Vagina (tissue), 2 donors: ENCODE data around the gene IL13RA1. TPM values are rescaled to one million over a fixed set of nuclear protein-coding genes. Genes with fewer than 3 reads are reported as not detected.

Source experiments
- DNase-seq, 2 donors: peaks; one replicate each; pipeline ENCODE4 v3.0.0-alpha.2; 2017; ENCODE audit errors: extremely low spot score in 2 of 2
- H3K27ac ChIP-seq: fragments of 200-600 bp; sonication (generic); one replicate; pipeline ENCODE4 v1.5.1; 2019
- H3K27me3 ChIP-seq: fragments of 200-600 bp; sonication (generic); one replicate; pipeline ENCODE4 v1.5.1; 2019
- H3K36me3 ChIP-seq, 2 donors: fragments of 200-600 bp; sonication (generic); one replicate each; pipeline ENCODE4 v1.5.1; 2017 to 2019
- H3K4me1 ChIP-seq: fragments of 200-600 bp; sonication (generic); one replicate; pipeline ENCODE4 v1.5.1; 2019
- H3K4me3 ChIP-seq, 2 donors: fragments of 200-600 bp; sonication (generic); 1 replicate in 1 of 2; 2 replicates in 1 of 2; pipeline ENCODE4 v1.5.1; 2016 to 2019
- H3K9me3 ChIP-seq: fragments of 200-600 bp; sonication (generic); one replicate; pipeline ENCODE4 v1.5.1; 2019
- CTCF ChIP-seq, 3 experiments: fragments of 450-650 bp in 2 of 3; fragments of 200-600 bp in 1 of 3; sonication (generic) in 1 of 3; IDR thresholded peaks; one replicate each; pipeline ENCODE4 v1.5.1; 2017 to 2019; ENCODE audit warnings: antibody characterized with exemption in 3 of 3, mild to moderate bottlenecking in 2 of 3, moderate library complexity in 2 of 3
- POLR2A ChIP-seq, 2 donors: fragments of 450-650 bp; IDR thresholded peaks; one replicate each; pipeline ENCODE4 v1.6.1; 2017; ENCODE audit warnings: antibody characterized with exemption in 2 of 2, mild to moderate bottlenecking in 2 of 2, moderate library complexity in 2 of 2
- POLR2AphosphoS5 ChIP-seq, 2 donors: sonication (generic); formaldehyde crosslinking; IDR thresholded peaks; one replicate each; pipeline ENCODE4 v1.9.0; 2017; ENCODE audit warnings: antibody characterized with exemption in 2 of 2, mild to moderate bottlenecking in 2 of 2, low read depth in 1 of 2; ENCODE audit not compliant: insufficient read depth in 1 of 2
- intact Hi-C: fragments of 100-400 bp; cut with DNase I; formaldehyde crosslinking; loops from one replicate; pipeline ENCODE4 v1.15.1; 2023
- total RNA-seq: library from RNA; depleted of rRNA; stranded (reverse); fragments of >200 nt; gene quantifications from one replicate; pipeline ENCODE4 v1.2.3, GENCODE V29; 2016

Gene IL13RA1
- total RNA-seq, 1 donor from 2014 or later, result 25.8 TPM

DNA sequence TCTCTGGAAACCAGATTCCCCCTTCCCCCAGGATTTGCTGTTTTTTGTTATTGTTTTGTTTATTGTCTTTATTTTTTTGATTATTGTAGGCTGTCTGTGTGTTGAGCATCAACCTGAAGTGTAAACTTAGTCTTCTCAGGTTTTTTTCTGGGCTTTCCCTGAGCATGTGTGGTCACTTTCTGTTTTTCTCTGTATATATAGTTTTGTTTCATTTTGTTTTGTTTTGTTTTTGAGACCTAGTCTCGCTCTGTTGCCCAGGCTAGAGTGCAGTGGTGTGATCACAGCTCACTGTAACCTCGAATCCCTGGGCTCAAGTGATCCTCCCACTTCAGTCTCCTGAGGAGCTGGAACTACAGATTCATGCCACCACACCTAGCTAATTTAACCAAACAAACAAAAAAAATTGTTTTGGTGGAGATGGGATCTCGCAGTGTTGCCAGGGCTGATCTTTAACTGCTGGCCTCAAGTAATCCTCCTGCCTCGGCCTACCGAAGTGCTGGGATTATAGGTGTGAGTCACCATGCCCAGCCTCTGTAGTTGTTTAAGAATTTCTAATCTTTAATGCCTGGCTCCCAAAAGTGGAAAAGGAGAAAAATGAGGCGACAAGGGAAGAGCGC lies 9.1 kb downstream of the IL13RA1 start:
- no peaks in the 10 kb centered on the region for H3K36me3 ChIP-seq
- no peak for DNase-seq
- TF ChIP-seq POLR2A (IDR thresholded peaks at IDR 0.05) (no peak), POLR2AphosphoS5 (IDR thresholded peaks at IDR 0.05; ENCODE audit: insufficient read depth in 1 of 2, low read depth in 1 of 2) (no peak)
- no peak overlapping the region for H3K27ac ChIP-seq
- no peaks in the 10 kb centered on the region for H3K4me1 ChIP-seq
- no peaks in the 10 kb centered on the region for H3K27me3 ChIP-seq
- intact Hi-C loops, result no loop called here
- no peaks in the 10 kb centered on the region for H3K9me3 ChIP-seq
- H3K4me3 ChIP-seq, result no peak overlapping the region

DNA sequence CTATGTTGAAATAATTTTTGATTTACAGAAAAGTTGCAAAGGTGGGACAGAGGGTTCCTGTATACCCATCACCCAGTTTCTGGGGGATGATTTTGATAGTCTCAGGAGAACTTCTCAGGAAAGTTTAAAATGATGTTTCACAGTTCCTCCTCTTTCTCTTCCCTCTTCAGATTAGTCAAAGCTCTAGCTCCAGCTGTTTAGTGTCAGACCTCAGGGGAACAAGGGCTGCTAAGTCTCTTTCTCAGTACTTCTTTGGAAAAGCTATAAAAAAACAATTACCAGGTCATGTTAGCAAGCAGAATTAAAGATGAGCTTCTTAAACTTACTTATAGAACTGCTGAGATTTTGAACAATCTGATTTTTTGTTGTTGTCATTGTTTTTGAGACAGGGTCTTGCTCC lies 12.2 kb downstream of the IL13RA1 start:
- TF ChIP-seq POLR2A (IDR thresholded peaks at IDR 0.05), result no peak
- no peak for TF ChIP-seq POLR2AphosphoS5 (IDR thresholded peaks at IDR 0.05; ENCODE audit: insufficient read depth in 1 of 2, low read depth in 1 of 2)
- TF ChIP-seq CTCF (IDR thresholded peaks at IDR 0.05), result no peak
- H3K27me3 ChIP-seq, result no peaks in the 10 kb centered on the region
- DNase-seq, result no peak

GRCh38 chrX:118740276-118740889 lies 13.0 kb downstream of the IL13RA1 start:
- H3K9me3 ChIP-seq, result no peaks in the 10 kb centered on the region
- no peak overlapping the region for H3K27ac ChIP-seq
- no peaks in the 10 kb centered on the region for H3K4me1 ChIP-seq
- intact Hi-C loops, result no loop called here
- TF ChIP-seq CTCF (IDR thresholded peaks at IDR 0.05), result no peak
- TF ChIP-seq POLR2AphosphoS5 (IDR thresholded peaks at IDR 0.05; ENCODE audit: insufficient read depth in 1 of 2, low read depth in 1 of 2), result no peak
- TF ChIP-seq POLR2A (IDR thresholded peaks at IDR 0.05), result no peak
- DNase-seq, result no peak
- H3K36me3 ChIP-seq, result no peaks in the 10 kb centered on the region
- no peak overlapping the region for H3K4me3 ChIP-seq
- H3K27me3 ChIP-seq, result no peaks in the 10 kb centered on the region

More for the DNA sequence above, 12.2 kb downstream of the IL13RA1 start:
- H3K36me3 ChIP-seq, result no peaks in the 10 kb centered on the region
- H3K4me1 ChIP-seq, result no peaks in the 10 kb centered on the region
- no peak overlapping the region for H3K27ac ChIP-seq
- no peak overlapping the region for H3K4me3 ChIP-seq
- H3K9me3 ChIP-seq, result no peaks in the 10 kb centered on the region
- intact Hi-C loops, result no loop called here

GRCh38 chrX:118742176-118742575 lies 14.8 kb downstream of the IL13RA1 start:
- no peaks in the 10 kb centered on the region for H3K9me3 ChIP-seq
- DNase-seq, result no peak
- H3K4me1 ChIP-seq, result no peaks in the 10 kb centered on the region
- no peak for TF ChIP-seq POLR2A (IDR thresholded peaks at IDR 0.05)
- no peak for TF ChIP-seq POLR2AphosphoS5 (IDR thresholded peaks at IDR 0.05; ENCODE audit: insufficient read depth in 1 of 2, low read depth in 1 of 2)
- TF ChIP-seq CTCF (IDR thresholded peaks at IDR 0.05), result no peak
- H3K36me3 ChIP-seq, result no peaks in the 10 kb centered on the region
- no peak overlapping the region for H3K4me3 ChIP-seq
- intact Hi-C loops, result no loop called here
- H3K27me3 ChIP-seq, result no peaks in the 10 kb centered on the region
- H3K27ac ChIP-seq, result no peak overlapping the region

- no peaks in the 10 kb centered on the region for H3K36me3 ChIP-seq
Observed at GRCh38 chrX:118745570-118745969, 18.2 kb downstream of the IL13RA1 start.

More at GRCh38 chrX:118745570-118745969, 18.2 kb downstream of the IL13RA1 start:
- Histone ChIP-seq H3K4me1 (no peaks in the 10 kb centered on the region), H3K27me3 (no peaks in the 10 kb centered on the region), H3K27ac (no peak overlapping the region), H3K9me3 (no peaks in the 10 kb centered on the region), H3K4me3 (no peak overlapping the region)
- intact Hi-C loops, result no loop called here
- DNase-seq, result no peak
- TF ChIP-seq CTCF (IDR thresholded peaks at IDR 0.05) (no peak), POLR2AphosphoS5 (IDR thresholded peaks at IDR 0.05; ENCODE audit: insufficient read depth in 1 of 2, low read depth in 1 of 2) (no peak), POLR2A (IDR thresholded peaks at IDR 0.05) (no peak)
